Heart left ventricle (tissue), 13 donors: ENCODE data around the gene HOOK2.

Experiments
- POLR2A ChIP-seq, 2 donors: fragments of 450-650 bp; IDR thresholded peaks; one replicate each; pipeline ENCODE4 v1.6.1; 2017; ENCODE audit warnings: antibody characterized with exemption in 2 of 2, mild to moderate bottlenecking in 2 of 2, moderate library complexity in 2 of 2
- TF ChIP-seq, protein P1 (sequence below), 12 donors: fragments of 200-600 bp; sonication (generic) in 4 of 12; IDR thresholded peaks; one replicate each; pipeline versions ENCODE4 v1.5.0 to v1.8.0; 2018 to 2022; ENCODE audit warnings: antibody characterized with exemption in 12 of 12, mild to moderate bottlenecking in 5 of 12
- donor health status: ischemic (EF 13 %, LVEDD 7.1; RV severe dilation, severe dysfunction).
- donor health status: DM: no; HTN: yes; CAD: no.
- donor health status: DM: no; HTN: no; CAD: no.
- donor health status: ischemic (EF 25% LVEDD 6.9; RV normal size, moderate dysfunction).
- donor health status: ischemic (EF 25% LVEDD 5.7; RV mildly dilated, moderate dysfunction).
- donor health status: ischemic (EF 35%, LVEDD 5.7; RV mildly dilated, moderate dysfunction).
- donor health status: nonischemic (EF 11% LVEDD 7.7; RV severe dilation, severe dysfunction).
- donor health status: DM: yes; HTN: yes; CAD: no.
- donor health status: PGD.
- donor health status: ischemic (EF 29% LVEDD 5.4; RV normal size, mild dysfunction).
- donor health status: nonischemic (EF 23%, LVEDD 6.1; RV moderate dilation, normal function).

DNA sequence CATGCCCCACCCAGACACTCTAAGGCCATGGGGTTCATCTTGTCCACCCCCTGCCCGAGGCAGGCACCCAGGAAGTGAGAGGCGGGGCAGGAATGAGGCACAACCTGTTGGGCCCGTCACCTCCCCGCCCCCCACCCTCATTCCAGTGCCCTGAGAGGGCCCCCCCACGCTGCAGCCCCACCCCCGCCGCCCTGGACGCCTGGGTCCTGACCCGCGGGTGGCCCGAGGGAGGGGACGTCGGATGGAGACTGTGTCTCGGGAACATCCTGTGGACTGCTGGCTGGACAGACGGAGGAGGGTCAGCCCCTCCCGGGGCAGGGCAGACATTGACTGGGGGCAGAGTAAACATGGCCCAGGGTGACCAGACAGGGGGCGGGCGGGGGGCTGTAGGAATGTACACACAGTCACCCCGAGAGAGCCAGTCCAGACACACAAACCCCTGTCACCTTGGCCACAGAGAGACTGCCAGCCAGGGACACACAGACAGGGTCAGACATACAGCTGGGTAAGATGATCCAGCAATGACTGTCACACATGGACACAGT is 8.6 kb upstream of the HOOK2 start:
- TF ChIP-seq POLR2A (IDR thresholded peaks at IDR 0.05) = no peak
- TF ChIP-seq, protein P1, sequence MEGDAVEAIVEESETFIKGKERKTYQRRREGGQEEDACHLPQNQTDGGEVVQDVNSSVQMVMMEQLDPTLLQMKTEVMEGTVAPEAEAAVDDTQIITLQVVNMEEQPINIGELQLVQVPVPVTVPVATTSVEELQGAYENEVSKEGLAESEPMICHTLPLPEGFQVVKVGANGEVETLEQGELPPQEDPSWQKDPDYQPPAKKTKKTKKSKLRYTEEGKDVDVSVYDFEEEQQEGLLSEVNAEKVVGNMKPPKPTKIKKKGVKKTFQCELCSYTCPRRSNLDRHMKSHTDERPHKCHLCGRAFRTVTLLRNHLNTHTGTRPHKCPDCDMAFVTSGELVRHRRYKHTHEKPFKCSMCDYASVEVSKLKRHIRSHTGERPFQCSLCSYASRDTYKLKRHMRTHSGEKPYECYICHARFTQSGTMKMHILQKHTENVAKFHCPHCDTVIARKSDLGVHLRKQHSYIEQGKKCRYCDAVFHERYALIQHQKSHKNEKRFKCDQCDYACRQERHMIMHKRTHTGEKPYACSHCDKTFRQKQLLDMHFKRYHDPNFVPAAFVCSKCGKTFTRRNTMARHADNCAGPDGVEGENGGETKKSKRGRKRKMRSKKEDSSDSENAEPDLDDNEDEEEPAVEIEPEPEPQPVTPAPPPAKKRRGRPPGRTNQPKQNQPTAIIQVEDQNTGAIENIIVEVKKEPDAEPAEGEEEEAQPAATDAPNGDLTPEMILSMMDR (IDR thresholded peaks at IDR 0.05) = no peak
